ENCODE results near the gene ATXN10. TPM values are rescaled to one million over a fixed set of nuclear protein-coding genes. Genes with fewer than 3 reads are reported as not detected.

ATXN10 gene
- total and polyA plus RNA-seq, 2 donors (not counting 1 experiment from before 2014, with no cell fraction given), result 52.3 to 95.5 TPM

DNA sequence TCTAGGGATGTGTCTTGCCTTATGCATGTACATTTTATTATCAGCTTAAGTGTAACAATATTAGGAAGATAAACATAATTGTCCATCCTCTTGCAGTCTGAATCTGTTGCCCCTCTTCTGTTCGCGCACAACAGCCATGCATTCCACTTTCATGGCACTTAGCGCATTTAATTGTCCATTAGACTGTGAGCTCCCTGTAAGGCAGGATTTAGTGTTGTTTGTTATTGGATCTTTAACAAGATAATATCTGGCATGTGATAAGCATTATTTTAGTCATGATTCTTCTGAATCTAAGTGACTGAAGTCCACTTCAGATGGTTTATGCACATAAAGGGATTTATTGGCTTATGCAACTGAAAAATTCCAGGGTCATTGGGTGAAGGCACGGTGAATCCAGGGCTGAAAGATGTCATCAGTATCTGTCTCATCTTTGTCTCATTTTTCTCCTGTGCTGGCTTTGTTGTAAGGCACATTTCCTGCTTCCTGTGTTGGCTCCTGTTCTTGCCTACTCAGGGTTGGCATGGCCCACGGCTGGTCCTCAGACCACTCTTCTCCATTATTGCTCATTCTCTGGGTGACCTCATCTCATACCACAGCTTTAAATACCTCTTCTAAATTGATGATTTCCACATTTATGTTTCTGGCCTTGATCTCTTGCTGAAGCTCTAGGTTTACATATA, 37.6 kb downstream of the ATXN10 start:
- Histone ChIP-seq H3K27me3 (replicated peaks in 1 of 4; ENCODE audit: control extremely low read depth in 1 of 4, control insufficient read depth in 3 of 4, insufficient read depth in 4 of 4, low read length in 3 of 4) (no peaks in the 10 kb centered on the region), H3K9me3 (ENCODE audit: control extremely low read depth in 1 of 3, control insufficient read depth in 2 of 3, insufficient read depth in 1 of 3, low read length in 2 of 3) (no peaks in the 10 kb centered on the region), H3K4me3 (ENCODE audit: control extremely low read depth in 1 of 5, extremely low read depth in 1 of 5, insufficient read depth in 1 of 5, low read depth in 2 of 5, low read length in 4 of 5) (no peak overlapping the region), H3K4me1 (ENCODE audit: control insufficient read depth in 2 of 2, insufficient read depth in 2 of 2, low read length in 2 of 2) (no peaks in the 10 kb centered on the region), H4K20me1 (ENCODE audit: control insufficient read depth, insufficient read depth, low read length, poor library complexity, severe bottlenecking) (no peaks in the 10 kb centered on the region), H2AFZ (ENCODE audit: insufficient read depth, low read depth, low read length, poor library complexity, severe bottlenecking) (no peak overlapping the region), H3K79me2 (ENCODE audit: control insufficient read depth, insufficient read depth, low read length) (peaks cover 19% of the 10 kb centered on the region), H3K27ac (ENCODE audit: low read length in 2 of 2) (no peak overlapping the region), H3K36me3 (replicated peaks in 1 of 2; ENCODE audit: control extremely low read depth in 1 of 2, control insufficient read depth in 1 of 2, extremely low read depth in 1 of 2, insufficient read depth in 2 of 2, low read length in 1 of 2) (peaks cover 0 to 48% of the 10 kb centered on the region in 2 experiments), H3K4me2 (replicated peaks; ENCODE audit: low read depth, low read length, poor library complexity, severe bottlenecking) (no peak overlapping the region), H3K9ac (ENCODE audit: low read length) (no peak overlapping the region)
- intact Hi-C loops (cut with micrococcal nuclease), result no loop called here
- Mint-ChIP-seq H3K27ac (no peak overlapping the region), H3K9me3 (ENCODE audit: insufficient read depth) (no peaks in the 10 kb centered on the region), H3K27me3 (no peaks in the 10 kb centered on the region), H3K4me3 (no peak overlapping the region), H3K4me1 (peaks cover 5% of the 10 kb centered on the region)
- CTCF ChIA-PET, result no interaction called here
- 92% methylated on average over 1 of the region's 5 CpGs for WGBS (ENCODE audit: insufficient coverage)
- POLR2A ChIA-PET, result no interaction called here
- ATAC-seq (ENCODE audit: low read depth) (no peak), DNase-seq (no peak)
- TF ChIP-seq, protein P1, sequence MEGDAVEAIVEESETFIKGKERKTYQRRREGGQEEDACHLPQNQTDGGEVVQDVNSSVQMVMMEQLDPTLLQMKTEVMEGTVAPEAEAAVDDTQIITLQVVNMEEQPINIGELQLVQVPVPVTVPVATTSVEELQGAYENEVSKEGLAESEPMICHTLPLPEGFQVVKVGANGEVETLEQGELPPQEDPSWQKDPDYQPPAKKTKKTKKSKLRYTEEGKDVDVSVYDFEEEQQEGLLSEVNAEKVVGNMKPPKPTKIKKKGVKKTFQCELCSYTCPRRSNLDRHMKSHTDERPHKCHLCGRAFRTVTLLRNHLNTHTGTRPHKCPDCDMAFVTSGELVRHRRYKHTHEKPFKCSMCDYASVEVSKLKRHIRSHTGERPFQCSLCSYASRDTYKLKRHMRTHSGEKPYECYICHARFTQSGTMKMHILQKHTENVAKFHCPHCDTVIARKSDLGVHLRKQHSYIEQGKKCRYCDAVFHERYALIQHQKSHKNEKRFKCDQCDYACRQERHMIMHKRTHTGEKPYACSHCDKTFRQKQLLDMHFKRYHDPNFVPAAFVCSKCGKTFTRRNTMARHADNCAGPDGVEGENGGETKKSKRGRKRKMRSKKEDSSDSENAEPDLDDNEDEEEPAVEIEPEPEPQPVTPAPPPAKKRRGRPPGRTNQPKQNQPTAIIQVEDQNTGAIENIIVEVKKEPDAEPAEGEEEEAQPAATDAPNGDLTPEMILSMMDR (IDR thresholded peaks at IDR 0.05), result no peak
- no peak for TF ChIP-seq EZH2 (IDR thresholded peaks at IDR 0.05; ENCODE audit: borderline replicate concordance, insufficient read depth, low read depth, low read length, poor library complexity, severe bottlenecking)

DNA sequence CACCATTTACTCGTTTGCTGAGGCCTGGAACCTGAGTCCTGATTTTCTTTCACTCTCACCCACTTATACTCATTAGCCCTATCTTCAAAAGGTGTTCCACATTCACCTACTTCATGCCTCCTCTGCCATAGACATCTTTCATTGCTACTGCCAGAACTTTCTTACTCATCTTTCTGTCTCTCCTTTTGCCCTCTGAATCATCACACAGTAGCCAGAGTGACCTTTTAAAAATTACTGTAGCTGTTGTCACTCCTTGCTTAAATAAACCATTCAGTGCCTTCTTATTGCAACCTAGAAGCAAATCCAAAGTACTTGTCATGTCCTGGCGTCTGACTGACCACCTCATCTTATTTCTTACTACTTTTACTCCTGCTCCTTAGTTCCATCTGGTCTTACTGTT, 38.2 kb downstream of the ATXN10 start:
- Histone ChIP-seq H2AFZ (ENCODE audit: insufficient read depth, low read depth, low read length, poor library complexity, severe bottlenecking) (no peak overlapping the region), H3K4me2 (replicated peaks; ENCODE audit: low read depth, low read length, poor library complexity, severe bottlenecking) (no peak overlapping the region), H3K27me3 (replicated peaks in 1 of 4; ENCODE audit: control extremely low read depth in 1 of 4, control insufficient read depth in 3 of 4, insufficient read depth in 4 of 4, low read length in 3 of 4) (no peaks in the 10 kb centered on the region), H4K20me1 (ENCODE audit: control insufficient read depth, insufficient read depth, low read length, poor library complexity, severe bottlenecking) (no peaks in the 10 kb centered on the region), H3K79me2 (ENCODE audit: control insufficient read depth, insufficient read depth, low read length) (peaks cover 19% of the 10 kb centered on the region), H3K9me3 (ENCODE audit: control extremely low read depth in 1 of 3, control insufficient read depth in 2 of 3, insufficient read depth in 1 of 3, low read length in 2 of 3) (no peaks in the 10 kb centered on the region), H3K9ac (ENCODE audit: low read length) (no peak overlapping the region), H3K27ac (ENCODE audit: low read length in 2 of 2) (no peak overlapping the region), H3K4me3 (ENCODE audit: control extremely low read depth in 1 of 5, extremely low read depth in 1 of 5, insufficient read depth in 1 of 5, low read depth in 2 of 5, low read length in 4 of 5) (no peak overlapping the region), H3K4me1 (ENCODE audit: control insufficient read depth in 2 of 2, insufficient read depth in 2 of 2, low read length in 2 of 2) (no peaks in the 10 kb centered on the region), H3K36me3 (replicated peaks in 1 of 2; ENCODE audit: control extremely low read depth in 1 of 2, control insufficient read depth in 1 of 2, extremely low read depth in 1 of 2, insufficient read depth in 2 of 2, low read length in 1 of 2) (peaks cover 2 to 48% of the 10 kb centered on the region in 2 experiments)
- no peak overlapping the region for H3K27ac Mint-ChIP-seq
- intact Hi-C loops (cut with micrococcal nuclease), result no loop called here
- ATAC-seq (ENCODE audit: low read depth) (no peak), DNase-seq (no peak)
- no peaks in the 10 kb centered on the region for H3K27me3 Mint-ChIP-seq
- CTCF ChIA-PET, result no interaction called here
- no peak overlapping the region for H3K4me3 Mint-ChIP-seq
- no peak for TF ChIP-seq EZH2 (IDR thresholded peaks at IDR 0.05; ENCODE audit: borderline replicate concordance, insufficient read depth, low read depth, low read length, poor library complexity, severe bottlenecking)
- TF ChIP-seq, protein P1 (IDR thresholded peaks at IDR 0.05), result no peak
- 94% methylated on average over 2 of the region's 2 CpGs for WGBS (ENCODE audit: insufficient coverage)
- H3K9me3 Mint-ChIP-seq (ENCODE audit: insufficient read depth), result no peaks in the 10 kb centered on the region
- peaks cover 5% of the 10 kb centered on the region for H3K4me1 Mint-ChIP-seq
- POLR2A ChIA-PET, result no interaction called here
